NCI-H1694 (cell line): Measurements from ENCODE around the gene DYNC1LI1.
A peak's percentile ranks its signal among the peaks of the same experiment; 100 is the strongest.
"Not testable (repeated sequence)": the region's sequence is repeated elsewhere in the genome, so short reads cannot be mapped to it uniquely, and the experiment has no call there.

Experiments
- DNase-seq: peaks from one replicate; lab custom pipeline; 2025; lab: John Stamatoyannopoulos, UW

Gene DYNC1LI1

GRCh38 chr3:32531010-32531647, 39.5 kb downstream of the DYNC1LI1 start:
- no peak for DNase-seq

- DNase-seq, result no peak
These were observed 44.9 kb downstream of the DYNC1LI1 start for GRCh38 chr3:32525720-32526119.

GRCh38 chr3:32522682-32523081, 48.0 kb downstream of the DYNC1LI1 start:
- DNase-seq, result no peak

- DNase-seq, result not testable (repeated sequence)
These were observed 51.7 kb downstream of the DYNC1LI1 start for GRCh38 chr3:32518921-32519320.

- not testable (repeated sequence) for DNase-seq
These were observed 53.9 kb downstream of the DYNC1LI1 start for GRCh38 chr3:32516751-32517150.

GRCh38 chr3:32511005-32511404, 59.7 kb downstream of the DYNC1LI1 start:
- no peak for DNase-seq

GRCh38 chr3:32510075-32510724, 60.5 kb downstream of the DYNC1LI1 start:
- peak; percentile 30 for DNase-seq

GRCh38 chr3:32508711-32509110, 61.9 kb downstream of the DYNC1LI1 start:
- no peak for DNase-seq

GRCh38 chr3:32506466-32506865, 64.2 kb downstream of the DYNC1LI1 start:
- no peak for DNase-seq

- no peak for DNase-seq
These were observed 67.7 kb downstream of the DYNC1LI1 start for GRCh38 chr3:32502946-32503286.

- no peak for DNase-seq
These were observed 68.3 kb downstream of the DYNC1LI1 start, which contains the start of gene CMTM6 for GRCh38 chr3:32502118-32502945. TSS of gene CMTM6 (minus strand) at chr3:32502852. CDS start at chr3:32502745, 107 bp downstream.

- no peak for DNase-seq
These were observed 68.9 kb downstream of the DYNC1LI1 start for GRCh38 chr3:32501783-32502117.

GRCh38 chr3:32500880-32501782, 69.5 kb downstream of the DYNC1LI1 start:
- no peak for DNase-seq

GRCh38 chr3:32500231-32500630, 70.4 kb downstream of the DYNC1LI1 start:
- no peak for DNase-seq

GRCh38 chr3:32499585-32499984, 71.1 kb downstream of the DYNC1LI1 start:
- DNase-seq, result no peak

GRCh38 chr3:32498992-32499391, 71.7 kb downstream of the DYNC1LI1 start:
- no peak for DNase-seq

GRCh38 chr3:32498252-32498651, 72.4 kb downstream of the DYNC1LI1 start:
- no peak for DNase-seq

- DNase-seq, result no peak
These were observed 75.0 kb downstream of the DYNC1LI1 start for GRCh38 chr3:32495609-32496008.

GRCh38 chr3:32495085-32495484, 75.6 kb downstream of the DYNC1LI1 start:
- no peak for DNase-seq

- DNase-seq, result no peak
These were observed 76.9 kb downstream of the DYNC1LI1 start for GRCh38 chr3:32493437-32494414.
